Neutrophil (primary cell): ENCODE measurements around the gene TMIGD3.

Experiments used
- H3K27ac ChIP-seq: fragments of 200-600 bp; sonication (generic); 2 replicates; pipeline ENCODE4 v1.5.1; 2016; ENCODE audit warnings: mild to moderate bottlenecking, moderate library complexity
- H3K27me3 ChIP-seq: fragments of 200-600 bp; sonication (generic); 2 replicates; pipeline ENCODE4 v1.6.0; 2016; ENCODE audit warnings: mild to moderate bottlenecking
- H3K36me3 ChIP-seq: fragments of 200-600 bp; sonication (generic); 2 replicates; pipeline ENCODE4 v1.5.1; 2017
- H3K4me1 ChIP-seq, 2 experiments: fragments of 200-600 bp in 1 of 2; sonication (generic) in 1 of 2; 1 replicate in 1 of 2; 2 replicates in 1 of 2; pipeline versions ENCODE4 v1.5.1 to v1.6.1; 2013 to 2016; ENCODE audit warnings: low read depth in 1 of 2, low read length in 1 of 2, mild to moderate bottlenecking in 1 of 2, moderate library complexity in 1 of 2; ENCODE audit not compliant: control insufficient read depth in 1 of 2, insufficient read depth in 1 of 2
- H3K4me3 ChIP-seq, 2 experiments: fragments of 200-600 bp in 1 of 2; sonication (generic) in 1 of 2; 1 replicate in 1 of 2; 2 replicates in 1 of 2; pipeline ENCODE4 v1.5.1; 2013 to 2016; ENCODE audit warnings: low read depth in 1 of 2, low read length in 1 of 2, mild to moderate bottlenecking in 1 of 2, moderate library complexity in 1 of 2
- H3K9me3 ChIP-seq: fragments of 200-600 bp; sonication (generic); 2 replicates; pipeline ENCODE4 v1.5.1; 2016
- TF ChIP-seq, protein P1 (sequence below): fragments of 200-600 bp; sonication (generic); IDR thresholded peaks from 2 replicates; pipeline ENCODE4 v1.5.1; 2016; ENCODE audit warnings: antibody characterized with exemption

TMIGD3 gene

GRCh38 chr1:111446546-111446945 lies 56.9 kb downstream of the TMIGD3 start:
- Histone ChIP-seq H3K4me3 (no peak overlapping the region), H3K27me3 (no peaks in the 10 kb centered on the region), H3K9me3 (no peaks in the 10 kb centered on the region), H3K4me1 (peaks cover 21 to 27% of the 10 kb centered on the region in 2 experiments), H3K27ac (no peak overlapping the region), H3K36me3 (peaks cover 33% of the 10 kb centered on the region)
- TF ChIP-seq, protein P1, sequence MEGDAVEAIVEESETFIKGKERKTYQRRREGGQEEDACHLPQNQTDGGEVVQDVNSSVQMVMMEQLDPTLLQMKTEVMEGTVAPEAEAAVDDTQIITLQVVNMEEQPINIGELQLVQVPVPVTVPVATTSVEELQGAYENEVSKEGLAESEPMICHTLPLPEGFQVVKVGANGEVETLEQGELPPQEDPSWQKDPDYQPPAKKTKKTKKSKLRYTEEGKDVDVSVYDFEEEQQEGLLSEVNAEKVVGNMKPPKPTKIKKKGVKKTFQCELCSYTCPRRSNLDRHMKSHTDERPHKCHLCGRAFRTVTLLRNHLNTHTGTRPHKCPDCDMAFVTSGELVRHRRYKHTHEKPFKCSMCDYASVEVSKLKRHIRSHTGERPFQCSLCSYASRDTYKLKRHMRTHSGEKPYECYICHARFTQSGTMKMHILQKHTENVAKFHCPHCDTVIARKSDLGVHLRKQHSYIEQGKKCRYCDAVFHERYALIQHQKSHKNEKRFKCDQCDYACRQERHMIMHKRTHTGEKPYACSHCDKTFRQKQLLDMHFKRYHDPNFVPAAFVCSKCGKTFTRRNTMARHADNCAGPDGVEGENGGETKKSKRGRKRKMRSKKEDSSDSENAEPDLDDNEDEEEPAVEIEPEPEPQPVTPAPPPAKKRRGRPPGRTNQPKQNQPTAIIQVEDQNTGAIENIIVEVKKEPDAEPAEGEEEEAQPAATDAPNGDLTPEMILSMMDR = no peak

DNA sequence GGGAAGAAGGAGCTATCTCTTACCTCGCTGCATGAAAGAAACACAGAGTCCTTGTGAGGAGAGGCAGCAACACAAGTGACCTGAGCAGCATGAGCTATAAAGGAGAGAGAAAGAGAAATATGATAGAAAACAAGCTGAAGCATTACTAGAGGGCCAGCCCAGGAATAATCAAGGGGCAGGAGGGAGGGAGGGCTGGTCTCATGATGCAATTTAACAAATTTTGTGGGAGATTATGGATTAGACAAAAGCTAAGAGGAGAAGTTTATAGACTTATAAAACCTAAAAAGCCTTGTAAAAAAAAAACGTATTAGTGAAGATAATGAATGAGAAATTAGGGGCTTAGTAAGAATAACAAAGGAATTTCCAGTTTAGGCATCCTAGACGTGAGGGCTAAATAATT lies 59.4 kb downstream of the TMIGD3 start:
- Histone ChIP-seq H3K4me3 (no peak overlapping the region), H3K9me3 (no peaks in the 10 kb centered on the region), H3K4me1 (peaks cover 18 to 19% of the 10 kb centered on the region in 2 experiments), H3K27ac (no peak overlapping the region), H3K36me3 (peaks cover 29% of the 10 kb centered on the region), H3K27me3 (no peaks in the 10 kb centered on the region)
- TF ChIP-seq, protein P1 = no peak

DNA sequence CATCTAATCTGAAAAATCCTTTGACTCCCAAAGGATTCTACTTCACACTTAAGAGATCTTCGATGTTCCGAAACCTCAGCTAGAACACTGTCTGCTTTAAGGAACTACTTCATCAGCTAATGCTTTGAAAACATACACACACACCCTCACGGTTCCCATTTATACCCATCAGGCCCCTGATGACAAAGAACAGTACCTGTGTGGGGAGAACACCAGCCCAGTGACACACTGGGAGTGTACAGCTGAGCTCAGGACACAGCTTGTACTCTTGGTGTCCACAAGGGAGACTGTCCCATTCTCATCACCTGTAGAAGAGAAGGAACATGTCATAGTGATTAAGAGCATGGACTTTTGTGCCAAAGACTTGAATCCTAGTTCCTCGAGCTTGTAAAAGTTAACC lies 61.0 kb downstream of the TMIGD3 start:
- H3K36me3 ChIP-seq = peaks cover 29% of the 10 kb centered on the region

DNA sequence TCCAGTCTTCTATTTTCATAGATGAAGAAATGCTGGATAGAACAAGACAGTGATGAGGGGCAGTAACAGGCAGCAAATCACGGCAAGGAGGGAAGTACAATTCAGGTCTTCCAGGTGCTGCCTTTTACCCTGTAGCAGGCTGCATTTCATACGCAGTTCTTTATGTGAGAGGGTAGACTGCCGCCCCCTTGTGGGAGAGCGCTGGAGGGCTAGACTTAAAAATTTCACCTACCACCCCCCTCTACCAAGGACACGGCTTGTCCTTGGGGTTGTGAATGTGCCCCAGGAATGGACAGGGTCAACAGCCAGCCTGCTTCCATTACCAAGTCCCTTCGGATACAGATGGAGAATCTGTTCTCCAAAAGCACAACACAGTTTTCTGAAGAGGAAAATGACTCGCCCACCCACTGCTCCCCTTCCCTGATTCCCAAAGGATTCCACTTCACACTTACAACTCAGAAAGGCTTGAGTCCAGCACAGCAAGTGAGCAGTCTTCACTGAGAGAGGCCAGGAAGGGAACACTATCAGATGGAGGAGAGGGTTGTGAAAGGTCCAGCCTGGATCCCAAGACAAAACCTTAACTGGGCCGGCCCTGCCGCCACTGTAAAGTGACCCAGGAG lies 61.8 kb downstream of the TMIGD3 start:
- H3K27me3 ChIP-seq = no peaks in the 10 kb centered on the region
- H3K36me3 ChIP-seq = peaks cover 29% of the 10 kb centered on the region
- H3K9me3 ChIP-seq = no peaks in the 10 kb centered on the region
- no peak overlapping the region for H3K27ac ChIP-seq
- no peak overlapping the region for H3K4me3 ChIP-seq
- TF ChIP-seq, protein P1 = peak; percentile 13
- H3K4me1 ChIP-seq = peaks cover 18% of the 10 kb centered on the region in 2 experiments

More for the DNA sequence above, 61.0 kb downstream of the TMIGD3 start:
- Histone ChIP-seq H3K4me1 (peaks cover 18% of the 10 kb centered on the region in 2 experiments), H3K9me3 (no peaks in the 10 kb centered on the region), H3K27ac (no peak overlapping the region), H3K27me3 (no peaks in the 10 kb centered on the region), H3K4me3 (no peak overlapping the region)
- TF ChIP-seq, protein P1 = no peak

- Histone ChIP-seq H3K36me3 (peaks cover 23% of the 10 kb centered on the region), H3K27ac (peak overlapping the region; percentile 64), H3K9me3 (no peaks in the 10 kb centered on the region), H3K4me1 (peaks cover 18% of the 10 kb centered on the region in 2 experiments), H3K27me3 (peaks cover 10% of the 10 kb centered on the region), H3K4me3 (no peak overlapping the region)
- TF ChIP-seq, protein P1 = no peak
Observed at GRCh38 chr1:111439461-111440351, 63.7 kb downstream of the TMIGD3 start.
